HCT116 (cell line): ENCODE data around the gene CDC45. TPM values are rescaled to one million over a fixed set of nuclear protein-coding genes. Genes with fewer than 3 reads are reported as not detected.

Source experiments
- ATAC-seq: fragments of 200-7000 bp; cut with Tn5 transposase; 2 replicates; pipeline ENCODE4 v1.9.1; 2020; ENCODE audit warnings: mild to moderate bottlenecking, moderate library complexity
- BruUV-seq: library from RNA; stranded (reverse); fragments of 400-500 nt; replicated peaks from 2 replicates; lab custom pipeline; 2021; lab: Mats Ljungman, UMichigan
- CTCF ChIA-PET: fragments of 300-600 bp; sonication (Branson Sonifier 250); formaldehyde crosslinking; loops from one replicate; lab custom pipeline; 2021; ENCODE audit warnings: antibody characterized with exemption; lab: Charles Lee
- POLR2A ChIA-PET: fragments of 300-600, 350-600 bp; sonication (Branson Sonifier 250); formaldehyde crosslinking; loops from one replicate; lab custom pipeline; 2021; ENCODE audit warnings: antibody characterized with exemption; lab: Charles Lee
- RAD21 ChIA-PET, 2 experiments: fragments of 300-600 bp; sonication (Branson Sonifier 250); formaldehyde crosslinking; loops; one replicate each; lab custom pipeline; 2023; ENCODE audit warnings: low total read pairs in 2 of 2; ENCODE audit not compliant: uncharacterized antibody in 2 of 2, unreplicated experiment in 2 of 2, low non-redundant PET in 1 of 2; lab: Charles Lee
- DNase-seq: peaks from one replicate; pipeline ENCODE4 v3.0.0-alpha.2; 2010; ENCODE audit warnings: low read depth, low spot score
- H2AFZ ChIP-seq: fragments of 200-600 bp; shearing (Covaris generic), sonication (generic); 2 replicates; pipeline ENCODE4 v1.6.1; 2017; ENCODE audit warnings: low read depth, mixed run types, mixed read lengths, antibody characterized with exemption, low read length; ENCODE audit not compliant: poor library complexity, severe bottlenecking
- H3K27ac ChIP-seq: 2 replicates; pipeline ENCODE4 v1.5.1; 2012; ENCODE audit warnings: low read depth, low read length
- H3K27me3 ChIP-seq: fragments of 200-600 bp; sonication (generic); 2 replicates; pipeline ENCODE4 v1.6.1; 2016; ENCODE audit warnings: mixed run types, low read length, mixed read lengths; ENCODE audit not compliant: insufficient read depth
- H3K36me3 ChIP-seq, 2 experiments: fragments of 200-500 bp in 1 of 2; fragments of 200-600 bp in 1 of 2; sonication (Bioruptor generic) in 1 of 2; sonication (generic) in 1 of 2; 2 replicates each; pipeline versions ENCODE4 v1.5.1 to v1.6.1; 2014 to 2016; ENCODE audit warnings: low read length in 2 of 2, inconsistent platforms in 1 of 2, mixed read lengths in 1 of 2, mixed run types in 1 of 2; ENCODE audit not compliant: insufficient read depth in 2 of 2, control insufficient read depth in 1 of 2
- H3K4me1 ChIP-seq, 2 experiments: fragments of 200-600 bp in 1 of 2; sonication (generic) in 1 of 2; 2 replicates each; pipeline versions ENCODE4 v1.5.1 to v1.6.1; 2012 to 2017; ENCODE audit warnings: low read length in 2 of 2, inconsistent platforms in 1 of 2, mild to moderate bottlenecking in 1 of 2, mixed read lengths in 1 of 2, mixed run types in 1 of 2, moderate library complexity in 1 of 2; ENCODE audit not compliant: insufficient read depth in 2 of 2, control insufficient read depth in 1 of 2
- H3K4me2 ChIP-seq: fragments of 200-600 bp; sonication (generic); 2 replicates; pipeline ENCODE4 v1.6.1; 2017; ENCODE audit warnings: mixed run types, low read length, mixed read lengths
- H3K4me3 ChIP-seq, 2 experiments: fragments of 200-600 bp in 1 of 2; sonication (generic) in 1 of 2; replicated peaks in 1 of 2; 2 replicates each; pipeline ENCODE4 v1.5.1; 2011 to 2016; ENCODE audit warnings: low read length in 2 of 2, control low read depth in 1 of 2, low read depth in 1 of 2, mild to moderate bottlenecking in 1 of 2, mixed read lengths in 1 of 2, mixed run types in 1 of 2
- H3K79me2 ChIP-seq: fragments of 200-600 bp; sonication (generic); 2 replicates; pipeline ENCODE4 v1.6.1; 2017; ENCODE audit warnings: mild to moderate bottlenecking, mixed run types, low read length, moderate library complexity, mixed read lengths; ENCODE audit not compliant: insufficient read depth
- H3K9ac ChIP-seq: fragments of 200-600 bp; sonication (generic); 2 replicates; pipeline ENCODE4 v1.6.1; 2016; ENCODE audit warnings: low read length, mixed read lengths
- H3K9me2 ChIP-seq: fragments of 200-600 bp; sonication (generic), shearing (Covaris generic); 2 replicates; pipeline ENCODE4 v1.6.1; 2017; ENCODE audit warnings: mixed run types, mild to moderate bottlenecking, moderate library complexity; ENCODE audit not compliant: insufficient read depth
- H3K9me3 ChIP-seq, 2 experiments: fragments of 200-500 bp in 1 of 2; fragments of 200-600 bp in 1 of 2; sonication (Bioruptor generic) in 1 of 2; sonication (generic) in 1 of 2; 2 replicates each; pipeline ENCODE4 v1.6.1; 2014 to 2017; ENCODE audit warnings: low read length in 2 of 2, mixed read lengths in 2 of 2, inconsistent platforms in 1 of 2, low read depth in 1 of 2, mild to moderate bottlenecking in 1 of 2, mixed run types in 1 of 2, moderate library complexity in 1 of 2; ENCODE audit not compliant: control insufficient read depth in 1 of 2, insufficient read depth in 1 of 2
- H4K20me1 ChIP-seq: fragments of 200-600 bp; sonication (generic), shearing (Covaris generic); 2 replicates; pipeline ENCODE4 v1.6.1; 2017; ENCODE audit warnings: mixed run types, mild to moderate bottlenecking, moderate library complexity; ENCODE audit not compliant: insufficient read depth
- CBX3 ChIP-seq: IDR thresholded peaks from 2 replicates; pipeline ENCODE4 v1.6.1; 2012; ENCODE audit warnings: low read depth
- EGR1 ChIP-seq: IDR thresholded peaks from 2 replicates; pipeline ENCODE4 v1.6.1; 2012; ENCODE audit warnings: low read depth
- FOSL1 ChIP-seq: IDR thresholded peaks from 2 replicates; pipeline ENCODE4 v1.6.1; 2012; ENCODE audit warnings: low read depth
- JUND ChIP-seq: IDR thresholded peaks from 2 replicates; pipeline ENCODE4 v1.6.1; 2012
- POLR2AphosphoS5 ChIP-seq: IDR thresholded peaks from 2 replicates; pipeline ENCODE4 v1.6.1; 2011; ENCODE audit warnings: mild to moderate bottlenecking, low read depth, low read length, moderate library complexity
- RAD21 ChIP-seq: IDR thresholded peaks from 2 replicates; pipeline ENCODE4 v1.6.1; 2012; ENCODE audit warnings: low read depth, mild to moderate bottlenecking
- TCF7L2 ChIP-seq: IDR thresholded peaks from 2 replicates; pipeline ENCODE4 v1.7.0; 2011; ENCODE audit warnings: borderline replicate concordance, inconsistent platforms; ENCODE audit not compliant: insufficient read depth, insufficient read length; ENCODE audit errors: extremely low read depth
- YY1 ChIP-seq: IDR thresholded peaks from 2 replicates; pipeline ENCODE4 v1.6.1; 2011; ENCODE audit warnings: low read length, low read depth, moderate library complexity, mild to moderate bottlenecking; ENCODE audit not compliant: insufficient replicate concordance; ENCODE audit errors: extremely low read depth
- ZBTB33 ChIP-seq: IDR thresholded peaks from 2 replicates; pipeline ENCODE4 v1.6.1; 2011; ENCODE audit warnings: mild to moderate bottlenecking, low read length, moderate library complexity; ENCODE audit not compliant: insufficient replicate concordance; ENCODE audit errors: extremely low read depth
- intact Hi-C: fragments of 100-400 bp; cut with micrococcal nuclease; formaldehyde crosslinking; loops from 2 replicates; pipeline ENCODE4 v1.10.0; 2022
- total RNA-seq: library from RNA; stranded (reverse); gene quantifications from one replicate; pipeline ENCODE4 v1.2.1, GENCODE V29; 2021; ENCODE audit not compliant: unreplicated experiment
- TF ChIP-seq, protein P1 (sequence below), 3 experiments: fragments of 200-600 bp in 1 of 3; sonication (generic) in 1 of 3; IDR thresholded peaks in 2 of 3; conservative IDR thresholded peaks in 1 of 3; 2 replicates each; pipeline ENCODE4 v1.5.1; 2012 to 2017; ENCODE audit warnings: low read depth in 2 of 3, low read length in 2 of 3, antibody characterized with exemption in 1 of 3, borderline replicate concordance in 1 of 3, control low read depth in 1 of 3, mild to moderate bottlenecking in 1 of 3, mixed read lengths in 1 of 3, mixed run types in 1 of 3, moderate library complexity in 1 of 3; ENCODE audit not compliant: insufficient read depth in 1 of 3
- TF ChIP-seq, protein P2 (sequence below): IDR thresholded peaks from 2 replicates; pipeline ENCODE4 v1.6.1; 2012
- TF ChIP-seq, protein P3 (sequence below): IDR thresholded peaks from 2 replicates; pipeline ENCODE4 v1.6.1; 2012; ENCODE audit warnings: low read depth

Gene CDC45
- total RNA-seq, 1 experiment from 2014 or later = 43.4 TPM

DNA sequence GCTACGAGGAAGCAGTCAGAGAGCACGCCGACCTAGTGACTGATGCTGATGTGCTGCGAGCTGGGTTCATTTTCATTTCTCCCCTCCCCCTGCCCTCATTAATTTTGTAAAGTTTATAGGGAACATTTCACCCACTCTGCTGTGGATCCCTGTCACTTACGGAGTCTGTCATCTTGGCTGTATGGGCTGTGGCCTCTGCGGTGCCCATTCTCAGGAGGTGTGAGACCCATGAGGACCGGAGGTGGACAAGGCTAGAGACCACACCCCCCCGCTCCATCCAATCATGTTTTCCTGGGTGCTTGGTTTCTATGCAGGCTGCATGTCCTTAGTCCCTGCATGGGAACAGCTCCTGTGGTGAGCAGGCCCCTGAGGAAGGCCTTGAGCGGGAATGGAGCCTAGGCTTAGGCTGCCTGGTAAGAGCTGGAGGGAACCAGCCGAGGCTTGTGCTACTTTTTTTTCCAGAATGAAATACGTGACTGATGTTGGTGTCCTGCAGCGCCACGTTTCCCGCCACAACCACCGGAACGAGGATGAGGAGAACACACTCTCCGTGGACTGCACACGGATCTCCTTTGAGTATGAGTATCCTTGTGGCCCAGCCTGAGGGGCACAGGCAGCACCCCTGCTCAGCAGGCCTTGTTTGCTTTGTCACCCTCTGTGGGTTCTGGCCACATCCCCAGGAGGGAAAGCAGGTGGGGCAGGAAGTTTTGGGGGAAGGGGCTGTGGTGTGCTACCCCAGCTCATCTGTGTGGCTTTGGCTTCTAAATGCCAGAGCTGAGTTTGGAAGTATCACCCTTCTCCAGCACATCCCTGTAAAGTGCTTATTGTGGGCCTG lies 25.4 kb downstream of the CDC45 start:
- intact Hi-C loops = no loop called here
- no peak overlapping the region for H3K9ac ChIP-seq
- H3K4me1 ChIP-seq = no peaks in the 10 kb centered on the region
- H3K79me2 ChIP-seq = no peaks in the 10 kb centered on the region
- no peaks in the 10 kb centered on the region for H4K20me1 ChIP-seq
- TF ChIP-seq JUND (no peak), YY1 (no peak), TCF7L2 (no peak), FOSL1 (no peak), RAD21 (no peak), EGR1 (no peak), POLR2AphosphoS5 (no peak), CBX3 (no peak), ZBTB33 (no peak)
- TF ChIP-seq, protein P1, sequence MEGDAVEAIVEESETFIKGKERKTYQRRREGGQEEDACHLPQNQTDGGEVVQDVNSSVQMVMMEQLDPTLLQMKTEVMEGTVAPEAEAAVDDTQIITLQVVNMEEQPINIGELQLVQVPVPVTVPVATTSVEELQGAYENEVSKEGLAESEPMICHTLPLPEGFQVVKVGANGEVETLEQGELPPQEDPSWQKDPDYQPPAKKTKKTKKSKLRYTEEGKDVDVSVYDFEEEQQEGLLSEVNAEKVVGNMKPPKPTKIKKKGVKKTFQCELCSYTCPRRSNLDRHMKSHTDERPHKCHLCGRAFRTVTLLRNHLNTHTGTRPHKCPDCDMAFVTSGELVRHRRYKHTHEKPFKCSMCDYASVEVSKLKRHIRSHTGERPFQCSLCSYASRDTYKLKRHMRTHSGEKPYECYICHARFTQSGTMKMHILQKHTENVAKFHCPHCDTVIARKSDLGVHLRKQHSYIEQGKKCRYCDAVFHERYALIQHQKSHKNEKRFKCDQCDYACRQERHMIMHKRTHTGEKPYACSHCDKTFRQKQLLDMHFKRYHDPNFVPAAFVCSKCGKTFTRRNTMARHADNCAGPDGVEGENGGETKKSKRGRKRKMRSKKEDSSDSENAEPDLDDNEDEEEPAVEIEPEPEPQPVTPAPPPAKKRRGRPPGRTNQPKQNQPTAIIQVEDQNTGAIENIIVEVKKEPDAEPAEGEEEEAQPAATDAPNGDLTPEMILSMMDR (IDR thresholded peaks at IDR 0.05 in 2 of 3, conservative IDR thresholded peaks at IDR 0.05 in 1 of 3; ENCODE audit: borderline replicate concordance in 1 of 3, insufficient read depth in 1 of 3, low read depth in 2 of 3, low read length in 2 of 3) = no peak
- TF ChIP-seq, protein P2, sequence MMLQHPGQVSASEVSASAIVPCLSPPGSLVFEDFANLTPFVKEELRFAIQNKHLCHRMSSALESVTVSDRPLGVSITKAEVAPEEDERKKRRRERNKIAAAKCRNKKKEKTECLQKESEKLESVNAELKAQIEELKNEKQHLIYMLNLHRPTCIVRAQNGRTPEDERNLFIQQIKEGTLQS = no peak
- TF ChIP-seq, protein P3, sequence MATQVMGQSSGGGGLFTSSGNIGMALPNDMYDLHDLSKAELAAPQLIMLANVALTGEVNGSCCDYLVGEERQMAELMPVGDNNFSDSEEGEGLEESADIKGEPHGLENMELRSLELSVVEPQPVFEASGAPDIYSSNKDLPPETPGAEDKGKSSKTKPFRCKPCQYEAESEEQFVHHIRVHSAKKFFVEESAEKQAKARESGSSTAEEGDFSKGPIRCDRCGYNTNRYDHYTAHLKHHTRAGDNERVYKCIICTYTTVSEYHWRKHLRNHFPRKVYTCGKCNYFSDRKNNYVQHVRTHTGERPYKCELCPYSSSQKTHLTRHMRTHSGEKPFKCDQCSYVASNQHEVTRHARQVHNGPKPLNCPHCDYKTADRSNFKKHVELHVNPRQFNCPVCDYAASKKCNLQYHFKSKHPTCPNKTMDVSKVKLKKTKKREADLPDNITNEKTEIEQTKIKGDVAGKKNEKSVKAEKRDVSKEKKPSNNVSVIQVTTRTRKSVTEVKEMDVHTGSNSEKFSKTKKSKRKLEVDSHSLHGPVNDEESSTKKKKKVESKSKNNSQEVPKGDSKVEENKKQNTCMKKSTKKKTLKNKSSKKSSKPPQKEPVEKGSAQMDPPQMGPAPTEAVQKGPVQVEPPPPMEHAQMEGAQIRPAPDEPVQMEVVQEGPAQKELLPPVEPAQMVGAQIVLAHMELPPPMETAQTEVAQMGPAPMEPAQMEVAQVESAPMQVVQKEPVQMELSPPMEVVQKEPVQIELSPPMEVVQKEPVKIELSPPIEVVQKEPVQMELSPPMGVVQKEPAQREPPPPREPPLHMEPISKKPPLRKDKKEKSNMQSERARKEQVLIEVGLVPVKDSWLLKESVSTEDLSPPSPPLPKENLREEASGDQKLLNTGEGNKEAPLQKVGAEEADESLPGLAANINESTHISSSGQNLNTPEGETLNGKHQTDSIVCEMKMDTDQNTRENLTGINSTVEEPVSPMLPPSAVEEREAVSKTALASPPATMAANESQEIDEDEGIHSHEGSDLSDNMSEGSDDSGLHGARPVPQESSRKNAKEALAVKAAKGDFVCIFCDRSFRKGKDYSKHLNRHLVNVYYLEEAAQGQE = no peak
- no peaks in the 10 kb centered on the region for H3K9me3 ChIP-seq
- peak; percentile 35; the same call in 1 of the 2 replicates for ATAC-seq
- POLR2A ChIA-PET = no interaction called here
- no peaks in the 10 kb centered on the region for H3K9me2 ChIP-seq
- CTCF ChIA-PET = no interaction called here
- no peak overlapping the region for H2AFZ ChIP-seq
- H3K4me3 ChIP-seq = no peak overlapping the region
- no peak overlapping the region for H3K27ac ChIP-seq
- no peak for DNase-seq
- RAD21 ChIA-PET = no interaction called here
- BruUV-seq = no TSS peak
- H3K27me3 ChIP-seq = no peaks in the 10 kb centered on the region
- peaks cover 0 to 13% of the 10 kb centered on the region in 2 experiments; a peak in 3 of 4 replicates for H3K36me3 ChIP-seq
- no peak overlapping the region for H3K4me2 ChIP-seq
